Hepatocyte (in vitro differentiated cells): ENCODE measurements around the gene TP53RK.

ENCODE experiments used
- CTCF ChIP-seq: fragments of 200-600 bp; sonication (generic); IDR thresholded peaks from 2 replicates; pipeline ENCODE4 v1.5.1; 2016; ENCODE audit warnings: antibody characterized with exemption, mild to moderate bottlenecking; ENCODE audit not compliant: poor library complexity
- EZH2 ChIP-seq: fragments of 200-600 bp; sonication (generic); IDR thresholded peaks from 2 replicates; pipeline ENCODE4 v1.6.1; 2016; ENCODE audit warnings: antibody characterized with exemption, mild to moderate bottlenecking, borderline replicate concordance
- EZH2phosphoT487 ChIP-seq: fragments of 200-600 bp; sonication (generic); IDR thresholded peaks from one replicate; pipeline ENCODE4 v1.6.1; 2018; ENCODE audit warnings: antibody characterized with exemption, mild to moderate bottlenecking, low read depth, moderate library complexity; ENCODE audit not compliant: unreplicated experiment, severe bottlenecking

- TF ChIP-seq CTCF (no peak), EZH2 (no peak), EZH2phosphoT487 (no peak)
Observed at GRCh38 chr20:46703435-46703834, 14.2 kb upstream of the TP53RK start.
